NOMO-1 treated with DMSO at 0.1 percent for 48 hours (cell line): ENCODE data around the gene DPYSL5.
"Not testable (repeated sequence)": the region's sequence is repeated elsewhere in the genome, so short reads cannot be mapped to it uniquely, and the experiment has no call there.

Experiments
- DNase-seq: peaks from one replicate; lab custom pipeline; 2025; ENCODE audit not compliant: unreplicated experiment; lab: John Stamatoyannopoulos, UW

DPYSL5 gene

GRCh38 chr2:26847655-26848335 lies at the start of gene DPYSL5:
TSS of gene DPYSL5 (plus strand) at chr2:26848132. CDS start at chr2:26898500, 50,368 bp downstream.
- DNase-seq: no peak

GRCh38 chr2:26801328-26801727 lies 46.6 kb upstream of the DPYSL5 start:
- no peak for DNase-seq

GRCh38 chr2:26801796-26802195 lies 46.1 kb upstream of the DPYSL5 start:
- no peak for DNase-seq

- DNase-seq: no peak
Observed at GRCh38 chr2:26805241-26805676, 42.7 kb upstream of the DPYSL5 start.

GRCh38 chr2:26807788-26808460 lies 40.0 kb upstream of the DPYSL5 start:
- no peak for DNase-seq

- no peak for DNase-seq
Observed at GRCh38 chr2:26809211-26809610, 38.7 kb upstream of the DPYSL5 start.

GRCh38 chr2:26809876-26810577 lies 37.9 kb upstream of the DPYSL5 start:
- DNase-seq: peak; percentile 51

GRCh38 chr2:26811261-26811660 lies 36.7 kb upstream of the DPYSL5 start:
- no peak for DNase-seq

- no peak for DNase-seq
Observed at GRCh38 chr2:26811791-26812694, 35.9 kb upstream of the DPYSL5 start.

- no peak for DNase-seq
Observed at GRCh38 chr2:26812731-26813130, 35.2 kb upstream of the DPYSL5 start.

- not testable (repeated sequence) for DNase-seq
Observed at GRCh38 chr2:26814072-26814765, 33.7 kb upstream of the DPYSL5 start.

GRCh38 chr2:26816893-26817292 lies 31.0 kb upstream of the DPYSL5 start:
- no peak for DNase-seq

- no peak for DNase-seq
Observed at GRCh38 chr2:26818255-26818654, 29.7 kb upstream of the DPYSL5 start.

- no peak for DNase-seq
Observed at GRCh38 chr2:26818972-26819371, 29.0 kb upstream of the DPYSL5 start.

- DNase-seq: no peak
Observed at GRCh38 chr2:26820932-26821331, 27.0 kb upstream of the DPYSL5 start.

GRCh38 chr2:26822877-26823276 lies 25.1 kb upstream of the DPYSL5 start:
- no peak for DNase-seq

GRCh38 chr2:26838121-26838906 lies 9.6 kb upstream of the DPYSL5 start:
- peak; percentile 44 for DNase-seq

- DNase-seq: no peak
Observed at GRCh38 chr2:26840937-26841610, 6.9 kb upstream of the DPYSL5 start.

- DNase-seq: no peak
Observed at GRCh38 chr2:26843041-26843440, 4.9 kb upstream of the DPYSL5 start.
